OCI-LY1 (cell line): ENCODE measurements around the gene C17orf67.

ENCODE experiments used
- H2AFZ ChIP-seq: fragments of 200-600 bp; sonication (generic), shearing (Covaris generic); 2 replicates; pipeline ENCODE4 v1.6.0; 2014; ENCODE audit warnings: antibody characterized with exemption, mild to moderate bottlenecking, low read length
- H3F3A ChIP-seq: fragments of 200-600 bp; sonication (generic), shearing (Covaris generic); 2 replicates; pipeline ENCODE4 v1.6.0; 2014; ENCODE audit warnings: mild to moderate bottlenecking, antibody characterized with exemption, low read length, moderate library complexity; ENCODE audit not compliant: insufficient read depth
- H3K27ac ChIP-seq: fragments of 200-600 bp; sonication (generic); 2 replicates; pipeline ENCODE4 v1.5.1; 2014; ENCODE audit warnings: low read length, mixed run types, mild to moderate bottlenecking, low read depth; ENCODE audit not compliant: poor library complexity, severe bottlenecking
- H3K27me3 ChIP-seq: fragments of 200-600 bp; sonication (generic); 2 replicates; pipeline ENCODE4 v1.6.0; 2014; ENCODE audit warnings: antibody characterized with exemption, mild to moderate bottlenecking, low read length, moderate library complexity; ENCODE audit not compliant: insufficient read depth
- H3K36me3 ChIP-seq: fragments of 200-600 bp; sonication (generic); 2 replicates; pipeline ENCODE4 v1.6.1; 2014; ENCODE audit warnings: mild to moderate bottlenecking, antibody characterized with exemption, low read length, moderate library complexity, mixed read lengths; ENCODE audit not compliant: insufficient read depth
- H3K4me1 ChIP-seq: fragments of 200-600 bp; sonication (generic); 2 replicates; pipeline ENCODE4 v1.5.1; 2014; ENCODE audit warnings: mild to moderate bottlenecking, low read length, moderate library complexity; ENCODE audit not compliant: insufficient read depth, severe bottlenecking
- H3K4me2 ChIP-seq: fragments of 200-600 bp; sonication (generic), shearing (Covaris generic); 2 replicates; pipeline ENCODE4 v1.6.1; 2014; ENCODE audit warnings: low read length
- H3K4me3 ChIP-seq: fragments of 200-600 bp; sonication (generic); 2 replicates; pipeline ENCODE4 v1.5.1; 2014; ENCODE audit warnings: low read length, low read depth, mild to moderate bottlenecking, mixed read lengths; ENCODE audit not compliant: poor library complexity, severe bottlenecking
- H3K79me2 ChIP-seq: fragments of 200-600 bp; shearing (Covaris generic); 2 replicates; pipeline ENCODE4 v1.6.1; 2016; ENCODE audit warnings: mixed run types, low read length, mixed read lengths; ENCODE audit not compliant: insufficient read depth
- H3K9ac ChIP-seq: fragments of 200-600 bp; sonication (generic), shearing (Covaris generic); 2 replicates; pipeline ENCODE4 v1.6.1; 2014; ENCODE audit warnings: mild to moderate bottlenecking, low read length, mixed read lengths
- H3K9me2 ChIP-seq: fragments of 200-600 bp; sonication (generic), shearing (Covaris generic); 2 replicates; pipeline ENCODE4 v1.6.1; 2014; ENCODE audit warnings: low read depth, mild to moderate bottlenecking, low read length, mixed read lengths
- H3K9me3 ChIP-seq: fragments of 200-600 bp; shearing (Covaris generic); 2 replicates; pipeline ENCODE4 v1.6.1; 2014; ENCODE audit warnings: low read length, mixed read lengths
- H4K20me1 ChIP-seq: fragments of 200-600 bp; sonication (generic), shearing (Covaris generic); 2 replicates; pipeline ENCODE4 v1.6.0; 2016; ENCODE audit warnings: mild to moderate bottlenecking, low read length; ENCODE audit not compliant: insufficient read depth
- CTCF ChIP-seq: fragments of 200-600 bp; sonication (generic), shearing (Covaris generic); IDR thresholded peaks from 2 replicates; pipeline ENCODE4 v1.5.1; 2017; ENCODE audit warnings: mild to moderate bottlenecking, antibody characterized with exemption, low read length, moderate library complexity, mixed read lengths
- EZH2 ChIP-seq: fragments of 200-600 bp; sonication (generic), shearing (Covaris generic); IDR thresholded peaks from 2 replicates; pipeline ENCODE4 v1.8.0; 2017; ENCODE audit warnings: borderline replicate concordance, mixed run types, mild to moderate bottlenecking, antibody characterized with exemption, low read length, moderate library complexity, mixed read lengths

Gene C17orf67

GRCh38 chr17:56809820-56810179 lies 23.9 kb downstream of the C17orf67 start:
- Histone ChIP-seq H3F3A (no peaks in the 10 kb centered on the region), H3K9ac (no peak overlapping the region), H3K4me2 (no peak overlapping the region), H4K20me1 (no peaks in the 10 kb centered on the region), H3K9me3 (no peaks in the 10 kb centered on the region), H3K4me1 (no peaks in the 10 kb centered on the region), H3K79me2 (no peaks in the 10 kb centered on the region), H3K4me3 (no peak overlapping the region), H3K27me3 (no peaks in the 10 kb centered on the region), H3K27ac (no peak overlapping the region), H3K9me2 (no peaks in the 10 kb centered on the region), H3K36me3 (no peaks in the 10 kb centered on the region), H2AFZ (no peak overlapping the region)
- TF ChIP-seq EZH2, result no peak
- TF ChIP-seq CTCF, result no peak

GRCh38 chr17:56809106-56809819 lies 24.5 kb downstream of the C17orf67 start:
- Histone ChIP-seq H2AFZ (no peak overlapping the region), H3K9ac (no peak overlapping the region), H3K36me3 (no peaks in the 10 kb centered on the region), H3K27ac (no peak overlapping the region), H3K27me3 (no peaks in the 10 kb centered on the region), H3K4me2 (no peak overlapping the region), H3K4me3 (no peak overlapping the region), H3F3A (no peaks in the 10 kb centered on the region), H3K9me3 (no peaks in the 10 kb centered on the region), H4K20me1 (no peaks in the 10 kb centered on the region), H3K9me2 (no peaks in the 10 kb centered on the region), H3K4me1 (no peaks in the 10 kb centered on the region), H3K79me2 (no peaks in the 10 kb centered on the region)
- TF ChIP-seq CTCF, result no peak
- no peak for TF ChIP-seq EZH2

- Histone ChIP-seq H3K27me3 (no peaks in the 10 kb centered on the region), H4K20me1 (no peaks in the 10 kb centered on the region)
Measured at GRCh38 chr17:56808503-56808902, 25.2 kb downstream of the C17orf67 start.

More at GRCh38 chr17:56808503-56808902, 25.2 kb downstream of the C17orf67 start:
- no peak overlapping the region for H3K27ac ChIP-seq
- no peak overlapping the region for H3K4me2 ChIP-seq
- no peaks in the 10 kb centered on the region for H3K9me3 ChIP-seq
- no peak overlapping the region for H3K4me3 ChIP-seq
- no peaks in the 10 kb centered on the region for H3K9me2 ChIP-seq
- H2AFZ ChIP-seq, result no peak overlapping the region
- no peaks in the 10 kb centered on the region for H3K36me3 ChIP-seq
- no peaks in the 10 kb centered on the region for H3F3A ChIP-seq
- no peaks in the 10 kb centered on the region for H3K4me1 ChIP-seq
- H3K79me2 ChIP-seq, result no peaks in the 10 kb centered on the region
- H3K9ac ChIP-seq, result no peak overlapping the region
- no peak for TF ChIP-seq CTCF
- TF ChIP-seq EZH2, result no peak
